IMR-90 (cell line): ENCODE data around the gene DMD. TPM values are rescaled to one million over a fixed set of nuclear protein-coding genes. Genes with fewer than 3 reads are reported as not detected.

Experiments used
- ATAC-seq: fragments of 200-7000 bp; cut with Tn5 transposase; 2 replicates; pipeline ENCODE4 v1.9.1; 2020; ENCODE audit warnings: low read depth, mild to moderate bottlenecking, moderate library complexity
- BruUV-seq: library from RNA; stranded (reverse); fragments of 400-500 nt; replicated peaks from 2 replicates; lab custom pipeline; 2021; lab: Mats Ljungman, UMichigan
- CTCF ChIA-PET: fragments of 300-600 bp; formaldehyde crosslinking; extraction: SDS; loops from one replicate; lab custom pipeline; 2021; ENCODE audit warnings: antibody characterized with exemption; lab: Yijun Ruan, JAX
- POLR2A ChIA-PET: fragments of 300-600 bp; sonication (Branson Sonifier 250); formaldehyde crosslinking; loops from one replicate; lab custom pipeline; 2022; ENCODE audit warnings: antibody characterized with exemption; ENCODE audit not compliant: unreplicated experiment; lab: Charles Lee
- DNase-seq: peaks from one replicate; pipeline ENCODE4 v3.0.0; 2013
- H2AFZ ChIP-seq: replicated peaks from 2 replicates; pipeline ENCODE3; 2013; ENCODE audit warnings: low read length, mild to moderate bottlenecking; ENCODE audit not compliant: poor library complexity
- H2AK5ac ChIP-seq: 2 replicates; pipeline ENCODE4 v1.6.1; 2013; ENCODE audit warnings: low read depth, low read length, inconsistent platforms
- H2AK9ac ChIP-seq: replicated peaks from 2 replicates; pipeline ENCODE3; 2013; ENCODE audit warnings: mild to moderate bottlenecking, low read depth, low read length, moderate library complexity; ENCODE audit not compliant: poor library complexity
- H2BK120ac ChIP-seq: 2 replicates; pipeline ENCODE4 v1.6.1; 2013; ENCODE audit warnings: low read depth, low read length, inconsistent platforms
- H2BK15ac ChIP-seq: 3 replicates; pipeline ENCODE4 v1.6.1; 2013; ENCODE audit warnings: low read depth, low read length, inconsistent platforms
- H2BK20ac ChIP-seq: 2 replicates; pipeline ENCODE4 v1.6.1; 2013; ENCODE audit warnings: low read depth, mild to moderate bottlenecking, inconsistent platforms, low read length, moderate library complexity
- H2BK5ac ChIP-seq: 2 replicates; pipeline ENCODE4 v1.6.1; 2013; ENCODE audit warnings: mild to moderate bottlenecking, low read depth, low read length, inconsistent platforms; ENCODE audit not compliant: poor library complexity, severe bottlenecking
- H3K14ac ChIP-seq: replicated peaks from 2 replicates; pipeline ENCODE4 v1.6.1; 2013; ENCODE audit warnings: low read depth, low read length, inconsistent platforms
- H3K18ac ChIP-seq: 2 replicates; pipeline ENCODE4 v1.6.1; 2013; ENCODE audit warnings: low read depth, low read length, control low read depth
- H3K23ac ChIP-seq: 2 replicates; pipeline ENCODE4 v1.6.1; 2013; ENCODE audit warnings: low read depth, low read length, inconsistent platforms
- H3K27ac ChIP-seq: 2 replicates; pipeline ENCODE4 v1.5.1; 2013; ENCODE audit warnings: mild to moderate bottlenecking, control low read depth, low read length; ENCODE audit not compliant: insufficient read depth
- H3K27me3 ChIP-seq: 2 replicates; pipeline ENCODE4 v1.6.1; 2013; ENCODE audit warnings: low read length; ENCODE audit not compliant: control insufficient read depth, insufficient read depth
- H3K36me3 ChIP-seq: 2 replicates; pipeline ENCODE4 v1.6.1; 2013; ENCODE audit warnings: low read length, mixed read lengths; ENCODE audit not compliant: control insufficient read depth, insufficient read depth
- H3K4ac ChIP-seq: 2 replicates; pipeline ENCODE4 v1.6.1; 2013; ENCODE audit warnings: low read depth, low read length, inconsistent platforms
- H3K4me1 ChIP-seq: 2 replicates; pipeline ENCODE4 v1.6.1; 2013; ENCODE audit warnings: low read length, mixed read lengths; ENCODE audit not compliant: control insufficient read depth, insufficient read depth
- H3K4me2 ChIP-seq: 2 replicates; pipeline ENCODE4 v1.6.1; 2013; ENCODE audit warnings: low read depth, mild to moderate bottlenecking, control low read depth, low read length, moderate library complexity
- H3K4me3 ChIP-seq: 2 replicates; pipeline ENCODE4 v1.5.1; 2013; ENCODE audit warnings: low read depth, mild to moderate bottlenecking, control low read depth, low read length, moderate library complexity; ENCODE audit not compliant: insufficient read depth
- H3K56ac ChIP-seq: 2 replicates; pipeline ENCODE4 v1.6.1; 2013; ENCODE audit warnings: low read length, inconsistent platforms; ENCODE audit not compliant: insufficient read depth; ENCODE audit errors: extremely low read depth
- H3K79me1 ChIP-seq, 2 experiments: 2 replicates each; pipeline ENCODE4 v1.6.1; 2013; ENCODE audit warnings: low read length in 2 of 2, inconsistent platforms in 1 of 2, low read depth in 1 of 2
- H3K9ac ChIP-seq: 2 replicates; pipeline ENCODE4 v1.6.1; 2013; ENCODE audit warnings: low read depth, low read length, control low read depth
- H3K9me1 ChIP-seq: 2 replicates; pipeline ENCODE4 v1.6.1; 2013; ENCODE audit warnings: low read length, inconsistent platforms; ENCODE audit not compliant: insufficient read depth
- H3K9me3 ChIP-seq: 2 replicates; pipeline ENCODE4 v1.6.1; 2013; ENCODE audit warnings: low read length; ENCODE audit not compliant: control insufficient read depth, insufficient read depth
- H4K20me1 ChIP-seq: 2 replicates; pipeline ENCODE4 v1.6.1; 2013; ENCODE audit warnings: low read length, inconsistent platforms; ENCODE audit not compliant: insufficient read depth
- H4K5ac ChIP-seq: 2 replicates; pipeline ENCODE4 v1.6.1; 2013; ENCODE audit warnings: mild to moderate bottlenecking, low read depth, low read length, control low read depth
- H4K8ac ChIP-seq, 2 experiments: 2 replicates each; pipeline ENCODE4 v1.6.1; 2013; ENCODE audit warnings: low read depth in 2 of 2, low read length in 2 of 2, control low read depth in 1 of 2, inconsistent platforms in 1 of 2
- H4K91ac ChIP-seq: 2 replicates; pipeline ENCODE4 v1.6.1; 2013; ENCODE audit warnings: low read depth, low read length, inconsistent platforms; ENCODE audit not compliant: insufficient read depth
- BHLHE40 ChIP-seq: fragments of 150-350 bp; IDR thresholded peaks from 2 replicates; pipeline ENCODE4 v1.6.1; 2016; ENCODE audit warnings: mild to moderate bottlenecking, low read depth, low read length
- CEBPB ChIP-seq: IDR thresholded peaks from 2 replicates; pipeline ENCODE4 v1.6.1; 2012; ENCODE audit warnings: low read depth, low read length, improper control_type of control experiment
- CHD1 ChIP-seq: IDR thresholded peaks from 2 replicates; pipeline ENCODE4 v1.6.1; 2012; ENCODE audit warnings: low read depth, low read length, improper control_type of control experiment
- CTCF ChIP-seq: conservative IDR thresholded peaks from 2 replicates; pipeline ENCODE4 v1.5.1; 2012; ENCODE audit warnings: mild to moderate bottlenecking, low read depth, low read length, improper control_type of control experiment
- FOS ChIP-seq: fragments of 150-350 bp; IDR thresholded peaks from 2 replicates; pipeline ENCODE4 v1.6.1; 2016; ENCODE audit warnings: low read depth, low read length
- MAFK ChIP-seq: IDR thresholded peaks from 2 replicates; pipeline ENCODE4 v1.6.1; 2012; ENCODE audit warnings: low read depth, low read length, improper control_type of control experiment
- MAZ ChIP-seq: IDR thresholded peaks from 2 replicates; pipeline ENCODE4 v1.6.1; 2012; ENCODE audit warnings: low read depth, mild to moderate bottlenecking, low read length, improper control_type of control experiment, moderate library complexity, borderline replicate concordance
- MXI1 ChIP-seq: IDR thresholded peaks from 2 replicates; pipeline ENCODE4 v1.6.1; 2012; ENCODE audit warnings: low read depth, mild to moderate bottlenecking, low read length, moderate library complexity, borderline replicate concordance
- NFE2L2 ChIP-seq: fragments of 150-350 bp; IDR thresholded peaks from 2 replicates; pipeline ENCODE4 v1.6.1; 2016; ENCODE audit warnings: low read depth, mild to moderate bottlenecking, low read length
- POLR2A ChIP-seq: IDR thresholded peaks from 2 replicates; pipeline ENCODE4 v1.6.1; 2012; ENCODE audit warnings: mild to moderate bottlenecking, low read depth, low read length
- RAD21 ChIP-seq: IDR thresholded peaks from 2 replicates; pipeline ENCODE4 v1.6.1; 2012; ENCODE audit warnings: low read length, improper control_type of control experiment
- RCOR1 ChIP-seq: IDR thresholded peaks from 2 replicates; pipeline ENCODE4 v1.6.1; 2012; ENCODE audit warnings: mild to moderate bottlenecking, low read length, improper control_type of control experiment; ENCODE audit not compliant: insufficient replicate concordance
- RFX5 ChIP-seq: IDR thresholded peaks from 2 replicates; pipeline ENCODE4 v1.8.0; 2012; ENCODE audit warnings: low read depth, mild to moderate bottlenecking, low read length, moderate library complexity
- SMC3 ChIP-seq: fragments of 150-350 bp; IDR thresholded peaks from 2 replicates; pipeline ENCODE4 v1.6.1; 2016; ENCODE audit warnings: low read depth, mild to moderate bottlenecking, antibody characterized with exemption, low read length, moderate library complexity
- USF2 ChIP-seq: fragments of 150-350 bp; IDR thresholded peaks from 2 replicates; pipeline ENCODE4 v1.6.1; 2017; ENCODE audit warnings: mild to moderate bottlenecking, antibody characterized with exemption, low read length, low read depth
- WGBS, 2 experiments: methylation state at CpG; one replicate each; pipeline versions ENCODE4 v1.1.5 to v1.1.7; 2013; ENCODE audit warnings: missing lambda C conversion rate in 2 of 2; ENCODE audit not compliant: insufficient read length in 1 of 2; ENCODE audit errors: extremely low coverage in 2 of 2; 5-methylcytosine and 5-hydroxymethylcytosine counted together
- dilution Hi-C: fragments of 300-500 bp; cut with HindIII; formaldehyde crosslinking; loops from one replicate; pipeline ENCODE4 v1.14.3; 2018; ENCODE audit warnings: low sequenced_read_pairs; ENCODE audit not compliant: unreplicated experiment
- in situ Hi-C: fragments of 300-500 bp; cut with MboI; formaldehyde crosslinking; loops from 3 replicates; pipeline ENCODE4 v1.14.3; 2019; ENCODE audit warnings: low sequenced_read_pairs, inconsistent platforms, mixed read lengths
- intact Hi-C: fragments of 100-400 bp; cut with micrococcal nuclease; formaldehyde crosslinking; loops from 2 replicates; pipeline ENCODE4 v1.10.0; 2022
- polyA plus RNA-seq, 3 experiments: library from polyadenylated mRNA; depleted of rRNA; stranded (reverse); fragments of >200 nt; gene quantifications; 2 replicates each; pipeline ENCODE4 v1.2.3, GENCODE V29; 2012; ENCODE audit warnings: low replicate concordance in 1 of 3
- total RNA-seq: library from RNA; depleted of rRNA; stranded (reverse); fragments of >200 nt; gene quantifications from 2 replicates; pipeline ENCODE4 v1.2.3, GENCODE V29; 2012
- TF ChIP-seq, protein P1 (sequence below): fragments of 150-350 bp; IDR thresholded peaks from 2 replicates; pipeline ENCODE4 v1.6.1; 2016; ENCODE audit warnings: low read depth, mild to moderate bottlenecking, low read length, moderate library complexity, borderline replicate concordance

Gene DMD
- total and polyA plus RNA-seq, 2 of the 4 experiments (the other 2 are of a cell fraction): 6.6 to 11.8 TPM

- CTCF ChIA-PET: interaction anchor here (0.6 kb wide), 1 partner anchor 102 kb away, joined by 3 read pairs; no protein-coding TSS in a partner anchor
- no peak overlapping the region for H3K9ac ChIP-seq
- no peak overlapping the region for H3K4me3 ChIP-seq
- H3K4me2 ChIP-seq: no peak overlapping the region
- H2AK9ac ChIP-seq: no peak overlapping the region
- no peak for DNase-seq
- no peak overlapping the region for H4K8ac ChIP-seq
- H3K9me1 ChIP-seq: no peaks in the 10 kb centered on the region
- no TSS peak for BruUV-seq
- no peaks in the 10 kb centered on the region for H4K20me1 ChIP-seq
- no peak overlapping the region for H2BK120ac ChIP-seq
- 60% methylated on average over 3 of the region's 5 CpGs; no CpG with 5 or more reads in 1 of the 2 experiments for WGBS, 2 experiments
- H3K14ac ChIP-seq: no peak overlapping the region
- H4K91ac ChIP-seq: no peak overlapping the region
- no peak overlapping the region for H3K56ac ChIP-seq
- no peak overlapping the region for H4K5ac ChIP-seq
- H2BK20ac ChIP-seq: no peak overlapping the region
- H3K4me1 ChIP-seq: no peaks in the 10 kb centered on the region
- in situ Hi-C loops: no loop called here
- no peaks in the 10 kb centered on the region for H3K79me1 ChIP-seq
- no peaks in the 10 kb centered on the region for H3K36me3 ChIP-seq
- no peaks in the 10 kb centered on the region for H3K9me3 ChIP-seq
- H2AFZ ChIP-seq: no peak overlapping the region
- H3K27ac ChIP-seq: no peak overlapping the region
- H3K27me3 ChIP-seq: no peaks in the 10 kb centered on the region
- dilution Hi-C loops: no loop called here
- ATAC-seq: no peak
- H3K18ac ChIP-seq: no peak overlapping the region
- POLR2A ChIA-PET: no interaction called here
- intact Hi-C loops: no loop called here
- no peak overlapping the region for H3K23ac ChIP-seq
- H3K4ac ChIP-seq: no peak overlapping the region
- H2BK15ac ChIP-seq: no peak overlapping the region
- no peak overlapping the region for H2AK5ac ChIP-seq
- TF ChIP-seq BHLHE40: no peak
- no peak for TF ChIP-seq RCOR1
- no peak for TF ChIP-seq MAFK
- no peak for TF ChIP-seq NFE2L2
- no peak for TF ChIP-seq RFX5
- no peak for TF ChIP-seq CHD1
- no peak for TF ChIP-seq FOS
- TF ChIP-seq USF2: no peak
- TF ChIP-seq SMC3: no peak
- TF ChIP-seq RAD21: no peak
- TF ChIP-seq CEBPB: no peak
- TF ChIP-seq, protein P1, sequence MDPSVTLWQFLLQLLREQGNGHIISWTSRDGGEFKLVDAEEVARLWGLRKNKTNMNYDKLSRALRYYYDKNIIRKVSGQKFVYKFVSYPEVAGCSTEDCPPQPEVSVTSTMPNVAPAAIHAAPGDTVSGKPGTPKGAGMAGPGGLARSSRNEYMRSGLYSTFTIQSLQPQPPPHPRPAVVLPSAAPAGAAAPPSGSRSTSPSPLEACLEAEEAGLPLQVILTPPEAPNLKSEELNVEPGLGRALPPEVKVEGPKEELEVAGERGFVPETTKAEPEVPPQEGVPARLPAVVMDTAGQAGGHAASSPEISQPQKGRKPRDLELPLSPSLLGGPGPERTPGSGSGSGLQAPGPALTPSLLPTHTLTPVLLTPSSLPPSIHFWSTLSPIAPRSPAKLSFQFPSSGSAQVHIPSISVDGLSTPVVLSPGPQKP: no peak
- no peak for TF ChIP-seq MAZ
- TF ChIP-seq POLR2A: no peak
- TF ChIP-seq MXI1: no peak
- no peak for TF ChIP-seq CTCF
- no peak overlapping the region for H2BK5ac ChIP-seq
Measured at GRCh38 chrX:31371956-31372355, 1839.4 kb downstream of the DMD start.
